Duodenal mucosa (tissue), 2 donors: Measurements from ENCODE around the gene ZFYVE28.

ENCODE experiments used
- H3K27ac ChIP-seq: one replicate; pipeline ENCODE4 v1.7.0; 2013; ENCODE audit warnings: low read depth, low read length
- H3K27me3 ChIP-seq, 2 donors: one replicate each; pipeline ENCODE4 v1.7.0; 2013; ENCODE audit warnings: low read length in 2 of 2, control low read depth in 1 of 2; ENCODE audit not compliant: insufficient read depth in 2 of 2, control insufficient read depth in 1 of 2
- H3K36me3 ChIP-seq, 2 donors: one replicate each; pipeline ENCODE4 v1.7.0; 2013; ENCODE audit warnings: low read length in 2 of 2, control low read depth in 1 of 2; ENCODE audit not compliant: insufficient read depth in 2 of 2, control insufficient read depth in 1 of 2
- H3K4me1 ChIP-seq, 2 donors: one replicate each; pipeline ENCODE4 v1.7.0; 2013; ENCODE audit warnings: low read length in 2 of 2, control low read depth in 1 of 2; ENCODE audit not compliant: insufficient read depth in 2 of 2, control insufficient read depth in 1 of 2
- H3K4me3 ChIP-seq, 2 donors: one replicate each; pipeline ENCODE4 v1.7.0; 2013; ENCODE audit warnings: low read length in 2 of 2, low read depth in 1 of 2
- H3K9ac ChIP-seq, 2 donors: one replicate each; pipeline ENCODE4 v1.7.0; 2013; ENCODE audit warnings: low read length in 2 of 2, low read depth in 1 of 2
- H3K9me3 ChIP-seq, 2 donors: one replicate each; pipeline ENCODE4 v1.7.0; 2013; ENCODE audit warnings: low read length in 2 of 2, control low read depth in 1 of 2; ENCODE audit not compliant: control insufficient read depth in 1 of 2

ZFYVE28 gene

DNA sequence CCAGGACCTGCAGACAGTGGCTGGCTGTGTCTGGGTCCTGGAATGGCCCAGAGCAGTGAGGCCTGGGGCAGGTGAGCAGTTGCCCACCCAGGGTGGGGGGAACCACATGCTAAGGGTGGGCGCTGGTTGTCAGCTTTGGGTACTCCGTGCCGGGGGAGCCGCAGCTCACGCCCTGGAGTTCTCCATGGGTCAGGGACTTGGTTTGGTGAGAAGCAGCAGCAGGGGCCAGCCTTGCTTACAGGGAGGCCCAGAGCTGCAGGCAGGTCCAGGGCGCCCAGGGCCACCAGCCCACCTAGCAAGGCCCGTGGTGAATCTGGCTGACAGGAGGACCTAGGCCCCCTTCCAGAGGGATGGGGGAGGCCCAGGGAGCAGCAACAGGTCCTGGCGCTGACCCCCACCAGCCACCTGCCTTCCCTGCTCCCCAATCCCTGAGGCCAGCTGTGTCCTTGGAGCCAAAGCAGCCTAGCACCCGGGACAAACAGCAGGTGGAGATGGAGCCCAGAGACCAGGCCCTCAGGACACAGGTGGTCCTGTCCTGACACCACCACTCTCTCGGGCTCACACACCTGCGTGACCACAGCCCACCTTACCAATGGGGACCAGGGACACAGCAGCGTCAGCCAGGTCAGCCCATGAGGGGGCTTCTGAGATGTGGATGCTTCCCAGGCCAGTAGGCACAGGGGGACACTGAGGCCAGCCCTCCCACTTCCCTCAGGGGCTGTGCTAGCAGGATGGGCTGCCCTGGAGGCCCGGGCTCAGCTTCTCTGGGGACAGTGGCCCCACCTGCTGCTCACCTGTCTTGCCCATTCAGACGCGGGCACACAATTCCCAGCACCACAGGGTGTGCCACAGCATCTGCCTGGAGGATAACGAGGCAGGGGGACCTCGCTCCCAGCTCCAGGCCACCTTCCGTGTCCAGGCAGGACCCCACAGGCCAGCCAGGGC lies 160.1 kb downstream of the ZFYVE28 start:
- H3K27ac ChIP-seq: no peak overlapping the region
- no peaks in the 10 kb centered on the region for H3K27me3 ChIP-seq
- peaks cover 10 to 38% of the 10 kb centered on the region in 2 donors for H3K36me3 ChIP-seq
- H3K4me3 ChIP-seq: no peak overlapping the region
- peaks cover 29 to 43% of the 10 kb centered on the region in 2 donors for H3K4me1 ChIP-seq
- H3K9me3 ChIP-seq: no peaks in the 10 kb centered on the region
- H3K9ac ChIP-seq: peak overlapping the region in 1 of 2 donors; percentile 12

DNA sequence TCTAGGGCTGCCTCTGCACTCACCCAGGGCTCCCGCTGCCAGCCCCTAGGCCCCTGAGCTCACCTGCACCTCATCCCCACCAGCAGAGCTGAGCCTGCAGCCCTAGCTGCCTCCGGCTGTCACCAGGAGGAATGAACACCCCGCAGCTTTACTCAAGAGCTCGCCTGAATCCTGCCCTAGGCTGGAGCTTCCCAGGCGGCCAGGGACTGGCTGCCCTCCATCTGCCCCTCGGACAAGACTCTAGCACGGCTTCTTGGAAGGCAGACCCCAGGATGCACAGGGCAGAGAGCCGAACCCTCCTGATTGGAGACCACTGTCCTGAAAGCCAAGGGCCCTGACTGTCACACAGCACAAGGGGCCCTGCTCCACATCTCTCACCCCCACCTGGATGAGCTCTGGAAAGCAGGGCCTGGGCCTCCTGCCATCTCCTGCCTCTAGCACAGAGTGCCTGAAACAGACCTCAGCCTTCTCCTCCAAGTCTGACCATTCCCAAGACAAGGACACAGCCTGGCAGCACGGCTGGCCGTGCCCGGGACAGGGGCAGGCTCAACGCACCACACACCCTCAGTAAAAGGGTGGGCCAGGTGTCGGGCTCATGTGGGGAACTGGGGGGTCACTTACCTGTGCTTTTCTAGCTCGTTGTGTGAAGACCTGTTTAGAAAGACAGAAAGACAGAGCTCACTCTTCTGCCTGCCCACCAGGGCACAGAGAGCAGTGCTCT lies 160.9 kb downstream of the ZFYVE28 start:
- Histone ChIP-seq H3K9ac (peak overlapping the region in 1 of 2 donors; percentile 12), H3K4me1 (peaks cover 29 to 38% of the 10 kb centered on the region in 2 donors), H3K27ac (peak overlapping the region; percentile 25), H3K27me3 (no peaks in the 10 kb centered on the region), H3K36me3 (peaks cover 10 to 42% of the 10 kb centered on the region in 2 donors), H3K4me3 (no peak overlapping the region), H3K9me3 (no peaks in the 10 kb centered on the region)

DNA sequence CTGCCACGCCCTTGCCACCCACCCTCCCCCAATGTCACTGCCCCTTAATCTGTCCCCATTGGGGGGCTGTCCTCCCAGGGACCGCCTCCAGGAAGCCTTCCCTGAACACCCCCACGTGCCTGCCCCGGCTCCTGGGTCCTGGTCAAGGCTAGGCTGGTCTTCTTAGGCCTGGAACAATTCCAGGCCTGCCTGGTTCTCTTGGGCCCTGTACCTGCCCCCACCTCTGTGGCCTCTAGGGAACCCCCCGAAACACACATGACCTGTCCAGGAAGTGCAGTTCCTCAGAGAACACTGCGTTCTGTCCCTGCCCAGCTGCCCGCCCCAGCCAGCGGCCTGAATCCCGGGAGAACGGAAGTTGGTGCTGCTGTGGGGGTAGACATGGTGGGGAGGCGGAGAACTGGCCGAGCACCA lies 161.7 kb downstream of the ZFYVE28 start:
- H3K9ac ChIP-seq: no peak overlapping the region
- H3K9me3 ChIP-seq: no peaks in the 10 kb centered on the region
- peaks cover 10 to 42% of the 10 kb centered on the region in 2 donors for H3K36me3 ChIP-seq
- H3K27me3 ChIP-seq: no peaks in the 10 kb centered on the region
- H3K4me1 ChIP-seq: peaks cover 29 to 38% of the 10 kb centered on the region in 2 donors
- no peak overlapping the region for H3K4me3 ChIP-seq
- peak overlapping the region; percentile 28 for H3K27ac ChIP-seq

DNA sequence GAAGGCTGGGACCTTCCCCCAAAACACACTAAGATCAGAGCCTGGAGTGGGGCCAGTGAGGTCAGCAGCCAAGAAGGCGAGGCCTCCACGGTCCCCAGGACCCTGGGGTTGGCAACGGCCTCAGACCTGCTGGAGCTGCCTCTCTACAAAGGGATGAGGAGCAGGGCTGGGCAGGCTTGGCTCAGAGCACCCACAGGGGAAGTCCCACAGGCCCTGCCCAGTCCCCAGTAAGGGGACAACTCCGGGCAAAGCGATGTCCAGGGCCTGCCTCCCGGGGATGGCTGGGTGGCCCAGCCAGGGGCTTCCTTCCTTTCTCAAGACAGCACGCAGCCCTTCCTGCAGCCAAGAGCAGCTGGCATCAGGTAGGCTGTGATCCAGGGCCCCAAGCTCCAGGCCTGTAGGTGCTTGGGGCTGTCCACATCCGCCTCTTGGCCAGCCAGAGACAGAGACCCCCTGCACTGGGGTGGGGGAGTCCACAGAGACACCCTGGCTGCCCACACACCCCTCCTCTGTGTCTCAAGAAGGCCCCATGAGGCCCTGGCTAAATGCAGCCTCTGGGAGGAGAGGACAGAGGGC lies 162.2 kb downstream of the ZFYVE28 start:
- peak overlapping the region; percentile 28 for H3K27ac ChIP-seq
- no peak overlapping the region for H3K9ac ChIP-seq
- H3K9me3 ChIP-seq: no peaks in the 10 kb centered on the region
- H3K27me3 ChIP-seq: no peaks in the 10 kb centered on the region
- peaks cover 29 to 38% of the 10 kb centered on the region in 2 donors for H3K4me1 ChIP-seq
- peaks cover 11 to 48% of the 10 kb centered on the region in 2 donors for H3K36me3 ChIP-seq
- no peak overlapping the region for H3K4me3 ChIP-seq

DNA sequence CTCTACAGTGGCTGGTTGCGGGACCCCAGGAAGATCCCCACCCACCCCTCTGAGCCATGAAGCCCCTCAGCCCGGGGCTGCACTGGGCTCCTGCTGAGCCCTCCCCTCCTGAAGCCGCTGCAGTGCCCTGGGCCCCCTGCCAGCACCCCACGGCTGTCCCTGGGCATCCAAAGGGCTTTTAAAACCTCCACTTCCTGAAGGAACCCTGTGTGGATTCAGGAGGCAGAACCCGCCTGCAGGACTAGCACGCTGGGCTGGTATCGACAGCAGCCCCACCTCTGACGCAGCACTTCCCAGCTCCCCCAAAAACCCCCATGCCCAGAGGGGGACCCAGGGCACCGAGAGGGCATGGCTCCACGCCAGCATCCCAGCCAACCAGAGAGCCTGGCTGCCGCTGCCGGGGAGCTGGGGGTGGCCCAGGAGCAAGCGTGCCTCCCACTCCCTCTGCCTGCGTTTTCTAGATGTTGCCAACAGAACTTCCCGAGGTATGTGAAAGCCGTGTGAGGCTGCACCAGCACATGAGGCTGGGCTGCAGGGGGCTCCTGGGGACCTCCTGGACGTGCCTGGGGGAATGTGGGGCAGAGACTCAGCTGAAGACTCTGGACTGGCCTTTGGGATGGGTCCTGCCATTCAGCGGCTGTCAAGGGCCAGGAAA lies 162.8 kb downstream of the ZFYVE28 start:
- no peaks in the 10 kb centered on the region for H3K27me3 ChIP-seq
- H3K4me3 ChIP-seq: no peak overlapping the region
- H3K9me3 ChIP-seq: no peaks in the 10 kb centered on the region
- H3K36me3 ChIP-seq: peaks cover 17 to 53% of the 10 kb centered on the region in 2 donors
- H3K4me1 ChIP-seq: peaks cover 28 to 34% of the 10 kb centered on the region in 2 donors
- no peak overlapping the region for H3K27ac ChIP-seq
- H3K9ac ChIP-seq: no peak overlapping the region

DNA sequence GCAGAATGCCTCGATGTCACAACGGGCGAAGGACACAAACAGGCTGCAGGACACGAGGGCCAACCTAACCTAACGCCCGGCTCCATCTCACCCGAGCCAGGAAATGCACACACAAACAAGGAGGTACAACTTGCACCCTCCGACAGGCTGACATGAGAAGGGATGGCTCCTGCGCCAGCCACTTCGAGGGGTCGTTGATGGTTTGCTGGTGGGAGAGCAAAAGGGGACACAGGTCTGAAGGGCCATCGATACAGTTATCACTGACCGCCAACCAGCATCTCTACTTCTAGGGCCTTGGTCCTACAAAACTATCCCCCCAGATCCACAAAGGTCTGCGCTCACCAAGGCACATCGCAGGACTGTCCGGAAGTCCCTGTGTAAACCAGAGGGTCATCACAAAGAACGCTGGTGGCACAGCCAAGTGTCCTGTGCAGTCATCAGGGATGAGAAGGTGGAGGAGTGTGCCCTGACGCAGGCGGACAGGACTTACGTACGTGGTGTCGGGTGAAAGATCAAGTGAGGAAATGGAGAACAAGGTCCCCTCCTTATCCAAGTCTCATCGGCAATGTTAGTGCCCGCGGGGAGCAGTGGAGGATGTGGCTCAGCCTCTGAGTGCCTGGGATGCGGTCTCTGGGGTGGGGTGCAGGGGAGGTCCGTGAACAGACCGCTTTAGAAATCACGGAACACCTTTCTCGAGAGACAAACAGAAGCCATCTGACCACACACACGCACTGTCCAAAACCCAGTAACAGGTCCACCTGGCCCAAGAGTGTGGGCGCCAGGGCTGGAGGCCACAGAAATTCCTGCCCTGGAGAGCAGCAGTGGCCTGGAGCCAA lies 163.6 kb downstream of the ZFYVE28 start:
- peaks cover 18 to 60% of the 10 kb centered on the region in 2 donors for H3K36me3 ChIP-seq
- peaks cover 20 to 27% of the 10 kb centered on the region in 2 donors for H3K4me1 ChIP-seq
- H3K27me3 ChIP-seq: no peaks in the 10 kb centered on the region
- H3K27ac ChIP-seq: no peak overlapping the region
- no peak overlapping the region for H3K4me3 ChIP-seq
- H3K9ac ChIP-seq: no peak overlapping the region
- H3K9me3 ChIP-seq: no peaks in the 10 kb centered on the region

DNA sequence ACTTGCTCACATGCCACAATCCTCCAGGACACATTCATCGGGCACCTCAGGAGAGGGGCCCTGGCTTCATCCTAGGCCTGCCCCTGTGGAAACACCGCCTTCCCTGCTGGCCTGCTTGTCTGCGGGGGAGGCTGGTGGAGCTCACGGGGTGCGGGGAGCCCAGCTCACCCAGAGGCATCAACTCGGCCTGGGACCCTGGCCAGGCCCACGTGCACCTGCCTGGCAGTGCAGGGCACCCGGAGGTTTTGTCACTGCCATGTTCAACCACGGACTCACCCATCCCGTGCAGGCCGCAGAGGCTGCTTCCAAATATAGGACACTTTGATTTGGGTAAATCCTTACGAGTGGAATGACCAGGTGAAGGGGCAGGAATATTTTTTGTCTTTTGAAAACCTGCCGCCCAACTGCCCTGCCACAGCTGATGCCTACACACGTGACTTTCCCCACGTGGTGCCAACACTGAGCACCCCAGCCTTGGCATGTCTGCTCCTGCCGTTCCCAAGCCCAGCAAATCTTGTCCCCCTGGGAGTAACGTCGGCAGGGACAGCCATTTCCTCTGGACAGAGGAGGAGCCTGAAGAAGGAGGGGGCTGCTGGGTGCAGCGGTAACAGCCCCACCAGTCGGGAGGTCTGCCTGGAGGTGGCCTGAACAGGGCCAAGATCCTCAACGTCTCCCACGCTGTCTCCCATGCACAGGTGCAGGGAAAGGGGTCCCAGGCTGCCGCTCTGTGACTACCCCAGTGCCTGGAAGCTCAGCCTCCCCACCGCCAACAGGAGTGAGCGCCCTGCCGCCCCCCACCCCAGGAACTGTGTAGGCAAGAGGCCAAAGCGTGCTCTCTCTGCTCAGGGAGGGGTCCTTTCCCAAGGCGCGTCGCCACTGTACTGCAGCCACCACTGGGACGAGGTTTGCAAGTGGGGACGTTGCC lies 165.0 kb downstream of the ZFYVE28 start:
- Histone ChIP-seq H3K27me3 (no peaks in the 10 kb centered on the region), H3K4me1 (peaks cover 6 to 12% of the 10 kb centered on the region in 2 donors), H3K36me3 (peaks cover 23 to 70% of the 10 kb centered on the region in 2 donors), H3K4me3 (no peak overlapping the region), H3K27ac (no peak overlapping the region), H3K9me3 (no peaks in the 10 kb centered on the region), H3K9ac (no peak overlapping the region)

DNA sequence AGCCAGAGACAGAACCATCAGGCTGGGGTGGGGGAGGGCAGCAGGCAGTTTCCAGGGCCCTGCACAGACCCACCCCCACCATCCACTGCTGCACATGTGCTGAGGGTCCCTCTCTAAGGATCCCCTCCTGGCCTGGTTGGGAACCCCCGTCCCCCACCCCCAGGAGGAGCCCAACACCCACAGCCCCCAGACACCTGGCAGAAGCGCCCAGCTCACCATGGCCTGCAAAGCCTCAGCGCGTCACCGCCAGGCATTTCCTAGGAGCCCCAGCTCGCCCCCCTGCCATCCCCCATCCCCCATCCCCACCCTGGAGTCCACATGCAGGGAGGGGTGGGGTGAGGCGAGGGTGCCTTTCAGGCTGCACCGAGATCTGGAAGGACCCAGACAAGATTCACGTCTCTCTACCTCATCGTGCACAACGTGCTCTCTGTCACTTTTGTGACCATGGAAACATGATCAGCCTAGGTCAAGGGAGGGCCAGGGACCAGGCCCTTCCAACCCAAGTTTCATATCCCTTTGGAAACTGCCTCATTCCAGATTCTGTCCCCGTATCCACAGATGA lies 165.8 kb downstream of the ZFYVE28 start:
- Histone ChIP-seq H3K4me3 (no peak overlapping the region), H3K27ac (no peak overlapping the region), H3K27me3 (no peaks in the 10 kb centered on the region), H3K4me1 (peaks cover 2 to 8% of the 10 kb centered on the region in 2 donors), H3K9me3 (no peaks in the 10 kb centered on the region), H3K36me3 (peaks cover 25 to 66% of the 10 kb centered on the region in 2 donors), H3K9ac (no peak overlapping the region)
